ENCODE data around the gene PIKFYVE.
"Not testable (repeated sequence)": the region's sequence is repeated elsewhere in the genome, so short reads cannot be mapped to it uniquely, and the experiment has no call there.

Gene PIKFYVE

DNA sequence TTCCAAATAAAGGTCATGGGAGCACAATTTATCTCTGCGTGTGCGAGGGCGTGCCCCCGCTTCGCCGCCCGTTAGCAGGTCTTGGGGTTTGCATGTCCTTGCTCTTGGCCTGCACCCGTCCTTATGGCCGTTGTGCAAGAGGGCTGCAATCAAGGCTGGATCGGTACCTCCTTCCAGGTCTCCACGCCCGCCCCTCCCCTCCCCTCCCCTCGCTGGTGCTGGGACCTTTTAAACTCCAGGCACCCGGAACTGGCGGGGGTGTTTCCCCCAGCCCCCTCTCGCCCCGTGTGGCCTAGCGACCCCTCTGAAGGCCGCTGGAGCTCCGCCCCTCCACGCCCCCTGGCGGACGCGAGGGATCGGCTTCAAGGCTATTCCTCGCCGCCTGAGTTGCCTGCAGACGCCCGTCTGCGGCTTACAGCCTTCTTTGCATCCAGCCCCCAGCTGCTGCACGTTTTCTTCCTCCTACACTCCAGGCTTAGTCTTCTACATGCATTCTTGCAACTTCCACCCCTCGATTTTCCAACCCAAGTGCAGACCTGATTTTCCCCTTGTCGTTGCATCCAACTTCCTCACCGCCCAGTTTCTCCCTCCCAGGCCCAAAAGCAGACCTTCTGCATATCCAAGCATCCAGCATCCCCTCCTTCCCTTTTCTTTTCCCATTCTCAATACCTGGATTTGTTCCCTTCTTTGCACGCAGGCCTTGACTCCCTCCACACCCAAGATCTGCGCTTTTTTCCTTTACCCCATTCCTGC, 11.8 kb upstream of the PIKFYVE start:
- H3K9me3 ChIP-seq (ENCODE audit: severe bottlenecking) = no peaks in the 10 kb centered on the region
- TF ChIP-seq, protein P1, sequence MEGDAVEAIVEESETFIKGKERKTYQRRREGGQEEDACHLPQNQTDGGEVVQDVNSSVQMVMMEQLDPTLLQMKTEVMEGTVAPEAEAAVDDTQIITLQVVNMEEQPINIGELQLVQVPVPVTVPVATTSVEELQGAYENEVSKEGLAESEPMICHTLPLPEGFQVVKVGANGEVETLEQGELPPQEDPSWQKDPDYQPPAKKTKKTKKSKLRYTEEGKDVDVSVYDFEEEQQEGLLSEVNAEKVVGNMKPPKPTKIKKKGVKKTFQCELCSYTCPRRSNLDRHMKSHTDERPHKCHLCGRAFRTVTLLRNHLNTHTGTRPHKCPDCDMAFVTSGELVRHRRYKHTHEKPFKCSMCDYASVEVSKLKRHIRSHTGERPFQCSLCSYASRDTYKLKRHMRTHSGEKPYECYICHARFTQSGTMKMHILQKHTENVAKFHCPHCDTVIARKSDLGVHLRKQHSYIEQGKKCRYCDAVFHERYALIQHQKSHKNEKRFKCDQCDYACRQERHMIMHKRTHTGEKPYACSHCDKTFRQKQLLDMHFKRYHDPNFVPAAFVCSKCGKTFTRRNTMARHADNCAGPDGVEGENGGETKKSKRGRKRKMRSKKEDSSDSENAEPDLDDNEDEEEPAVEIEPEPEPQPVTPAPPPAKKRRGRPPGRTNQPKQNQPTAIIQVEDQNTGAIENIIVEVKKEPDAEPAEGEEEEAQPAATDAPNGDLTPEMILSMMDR (IDR thresholded peaks at IDR 0.05; ENCODE audit: poor library complexity, severe bottlenecking) = peak; percentile 76
- H3K36me3 ChIP-seq (ENCODE audit: low read depth) = peaks cover 43% of the 10 kb centered on the region
- ATAC-seq (ENCODE audit: low read depth) (peak; percentile 73), DNase-seq (ENCODE audit: low spot score) (peak; percentile 76)
- H3K4me3 ChIP-seq (ENCODE audit: severe bottlenecking) = peak overlapping the region; percentile 56
- H3K4me1 ChIP-seq (ENCODE audit: insufficient read depth, poor library complexity, severe bottlenecking) = peaks cover 16% of the 10 kb centered on the region
- H3K27me3 ChIP-seq (ENCODE audit: insufficient read depth, poor library complexity, severe bottlenecking) = no peaks in the 10 kb centered on the region
- peak overlapping the region; percentile 66 for H3K27ac ChIP-seq (ENCODE audit: poor library complexity, severe bottlenecking)

DNA sequence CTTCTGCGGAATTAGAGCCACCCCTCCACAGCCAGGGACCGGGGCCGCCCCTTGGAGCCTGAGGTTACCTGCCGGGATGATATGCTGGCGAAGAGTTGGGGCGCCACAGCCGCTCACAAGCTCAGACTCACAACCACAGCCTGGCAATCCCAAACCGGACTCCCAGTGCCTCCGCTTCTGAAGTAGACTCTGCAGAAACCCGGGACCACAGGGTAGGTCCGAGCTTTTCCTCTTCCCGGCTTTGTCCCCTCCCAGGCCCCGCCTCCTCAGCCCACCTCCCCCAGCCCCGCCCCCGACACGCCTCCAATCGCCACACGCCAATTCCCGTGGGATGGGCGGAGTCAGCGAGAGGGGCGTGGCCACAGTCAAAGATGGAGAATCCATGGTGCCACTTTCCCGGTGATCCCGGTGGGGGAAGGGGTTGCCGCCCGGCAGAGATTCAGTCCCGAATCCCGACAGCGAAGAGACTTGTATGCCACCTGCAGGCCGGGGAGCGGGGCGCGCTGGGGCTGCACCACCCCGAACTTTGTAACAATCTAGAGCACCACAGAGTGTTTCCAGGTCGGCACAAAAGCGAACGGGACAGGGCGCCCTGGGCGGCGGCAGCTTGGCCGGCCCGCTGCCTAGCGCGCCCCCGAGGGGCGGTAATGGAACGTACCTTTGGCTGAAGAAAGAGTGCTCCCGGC, 11.0 kb upstream of the PIKFYVE start, which contains the start of gene IDH1:
IDH1 (minus strand) TSS at position 201 of the 686 bp plus-strand sequence. CDS start 3,520 bp downstream, outside the sequence.
- Histone ChIP-seq H3K27me3 (ENCODE audit: insufficient read depth, poor library complexity, severe bottlenecking) (no peaks in the 10 kb centered on the region), H3K36me3 (ENCODE audit: low read depth) (peaks cover 36% of the 10 kb centered on the region), H3K27ac (ENCODE audit: poor library complexity, severe bottlenecking) (peak within 1 kb of the TSS; percentile 66), H3K9me3 (ENCODE audit: severe bottlenecking) (no peaks in the 10 kb centered on the region), H3K4me3 (ENCODE audit: severe bottlenecking) (peak within 1 kb of the TSS; percentile 56), H3K4me1 (ENCODE audit: insufficient read depth, poor library complexity, severe bottlenecking) (peaks cover 16% of the 10 kb centered on the region)
- TF ChIP-seq, protein P1 (IDR thresholded peaks at IDR 0.05; ENCODE audit: poor library complexity, severe bottlenecking) = peak; percentile 75
- peak; percentile 95 for DNase-seq (ENCODE audit: low spot score)
- peak; percentile 78 for ATAC-seq (ENCODE audit: low read depth)

DNA sequence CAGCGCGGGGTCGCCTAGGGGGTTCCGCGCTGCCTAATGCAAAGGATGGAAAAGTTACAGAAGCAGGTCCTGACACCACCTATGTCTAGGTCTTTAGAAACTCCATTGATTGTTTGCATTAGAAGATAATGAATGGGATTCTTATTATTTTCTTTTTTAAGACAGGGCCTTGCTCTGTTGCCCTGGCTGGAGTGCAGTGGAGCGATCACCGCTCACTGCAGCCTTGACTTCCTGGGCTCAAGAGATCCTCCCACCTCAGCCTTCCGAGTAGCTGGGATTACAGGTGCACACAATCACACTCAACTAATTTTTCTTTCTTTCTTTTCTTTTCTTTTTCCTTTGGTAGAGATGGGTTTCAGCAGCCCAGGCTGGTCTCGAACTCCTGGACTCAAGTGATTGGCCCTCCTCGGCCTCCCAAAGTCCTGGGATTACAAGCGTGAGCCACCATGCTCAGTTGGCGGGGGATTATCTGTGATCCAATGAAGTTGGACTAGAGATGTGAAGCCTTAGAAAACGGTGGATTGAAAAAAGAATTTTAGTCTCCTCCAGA, 10.4 kb upstream of the PIKFYVE start:
- Histone ChIP-seq H3K27me3 (ENCODE audit: insufficient read depth, poor library complexity, severe bottlenecking) (no peaks in the 10 kb centered on the region), H3K4me3 (ENCODE audit: severe bottlenecking) (peak overlapping the region; percentile 56), H3K4me1 (ENCODE audit: insufficient read depth, poor library complexity, severe bottlenecking) (peaks cover 16% of the 10 kb centered on the region), H3K36me3 (ENCODE audit: low read depth) (peaks cover 32% of the 10 kb centered on the region), H3K9me3 (ENCODE audit: severe bottlenecking) (no peaks in the 10 kb centered on the region), H3K27ac (ENCODE audit: poor library complexity, severe bottlenecking) (peak overlapping the region; percentile 66)
- no peak for DNase-seq (ENCODE audit: low spot score)
- ATAC-seq (ENCODE audit: low read depth) = no peak
- TF ChIP-seq, protein P1 (IDR thresholded peaks at IDR 0.05; ENCODE audit: poor library complexity, severe bottlenecking) = peak; percentile 16

DNA sequence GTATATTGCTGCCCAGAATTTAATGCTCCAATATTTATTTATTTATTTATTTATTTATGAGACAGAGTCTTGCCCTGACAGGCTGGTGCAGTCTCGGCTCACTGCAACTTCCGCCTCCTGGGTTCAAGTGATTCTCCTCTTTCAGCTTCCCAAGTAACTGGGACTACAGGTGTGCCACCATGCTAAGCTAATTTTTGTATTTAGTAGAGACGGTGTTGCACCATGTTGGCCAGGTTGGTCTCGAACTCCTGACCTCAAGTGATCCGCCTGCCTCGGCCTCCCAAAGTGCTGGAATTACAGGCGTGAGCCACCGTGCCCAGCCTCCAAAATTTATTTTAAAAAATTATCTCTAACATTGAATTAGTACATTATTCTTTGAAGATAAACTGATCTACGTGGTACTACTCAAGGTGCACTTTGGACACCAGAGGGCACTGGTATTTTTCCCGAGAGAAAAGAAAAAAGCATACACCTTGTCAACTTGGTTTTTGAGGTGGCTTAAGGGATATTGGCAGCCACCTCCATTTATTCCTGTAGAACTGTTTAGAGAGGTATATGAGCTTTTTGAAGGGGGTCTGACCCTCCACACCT, 9.8 kb upstream of the PIKFYVE start:
- TF ChIP-seq, protein P1 (IDR thresholded peaks at IDR 0.05; ENCODE audit: poor library complexity, severe bottlenecking) = peak; percentile 46
- no peak for ATAC-seq (ENCODE audit: low read depth)
- Histone ChIP-seq H3K4me1 (ENCODE audit: insufficient read depth, poor library complexity, severe bottlenecking) (peaks cover 16% of the 10 kb centered on the region), H3K4me3 (ENCODE audit: severe bottlenecking) (no peak overlapping the region), H3K27me3 (ENCODE audit: insufficient read depth, poor library complexity, severe bottlenecking) (no peaks in the 10 kb centered on the region), H3K9me3 (ENCODE audit: severe bottlenecking) (no peaks in the 10 kb centered on the region), H3K36me3 (ENCODE audit: low read depth) (peaks cover 25% of the 10 kb centered on the region), H3K27ac (ENCODE audit: poor library complexity, severe bottlenecking) (no peak overlapping the region)
- no peak for DNase-seq (ENCODE audit: low spot score)

DNA sequence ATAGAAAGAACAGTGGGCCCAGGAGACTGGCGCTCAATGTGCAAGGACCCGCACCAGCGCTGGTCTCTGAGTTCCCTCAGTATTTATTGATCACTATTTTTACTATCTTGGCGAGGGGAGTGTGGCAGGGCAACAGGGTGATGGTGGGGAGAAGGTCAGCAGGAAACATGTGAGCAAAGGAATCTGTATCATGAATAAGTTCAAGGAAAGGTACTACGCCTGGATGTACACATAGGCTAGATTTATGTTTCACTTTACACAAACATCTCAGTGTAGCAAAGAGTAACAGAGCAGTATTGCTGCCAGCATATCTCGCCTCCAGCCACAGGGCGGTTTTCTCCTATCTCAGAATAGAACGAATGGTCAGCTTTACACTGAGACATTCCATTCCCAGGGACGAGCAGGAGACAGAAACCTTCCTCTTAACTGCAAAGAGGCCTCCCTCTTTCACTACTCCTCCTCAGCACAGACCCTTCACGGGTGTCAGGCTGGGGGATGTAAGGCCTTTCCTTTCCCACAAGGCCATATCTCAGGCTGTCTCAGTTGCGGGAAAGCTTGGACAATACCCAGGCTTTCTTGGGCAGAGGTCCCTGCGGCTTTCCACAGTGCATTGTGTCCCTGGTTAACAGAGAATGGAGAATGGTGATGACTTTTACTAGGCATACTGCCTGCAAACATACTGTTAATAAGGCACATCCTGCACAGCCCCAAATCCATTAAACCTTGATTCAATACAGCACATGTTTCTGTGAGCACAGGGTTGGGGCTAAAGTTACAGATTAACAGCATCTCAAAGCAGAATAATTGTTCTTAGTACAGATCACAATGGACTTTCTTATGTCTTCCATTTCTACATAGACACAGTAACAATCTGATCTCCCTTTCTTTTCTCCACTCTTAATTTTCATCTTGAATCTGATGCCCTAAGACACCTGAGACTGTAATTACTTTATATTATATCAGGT, 8.9 kb upstream of the PIKFYVE start:
- Histone ChIP-seq H3K4me1 (ENCODE audit: insufficient read depth, poor library complexity, severe bottlenecking) (peaks cover 16% of the 10 kb centered on the region), H3K36me3 (ENCODE audit: low read depth) (peaks cover 17% of the 10 kb centered on the region)
- ATAC-seq (ENCODE audit: low read depth); H3K4me3 ChIP-seq (ENCODE audit: severe bottlenecking); H3K9me3 ChIP-seq (ENCODE audit: severe bottlenecking); H3K27ac ChIP-seq (ENCODE audit: poor library complexity, severe bottlenecking); DNase-seq (ENCODE audit: low spot score); H3K27me3 ChIP-seq (ENCODE audit: insufficient read depth, poor library complexity, severe bottlenecking): not testable (repeated sequence)
